Ovary (tissue), 3 donors: ENCODE results near the gene GRIA4.

Experiments used
- CTCF ChIP-seq, 3 donors: fragments of 450-650 bp in 2 of 3; fragments of 200-600 bp in 1 of 3; IDR thresholded peaks; one replicate each; pipeline versions ENCODE4 v1.5.1 to v1.8.0; 2016 to 2022; ENCODE audit warnings: antibody characterized with exemption in 3 of 3, mild to moderate bottlenecking in 1 of 3
- EP300 ChIP-seq: sonication (generic); formaldehyde crosslinking; IDR thresholded peaks from one replicate; pipeline ENCODE4 v1.6.1; 2017; ENCODE audit warnings: antibody characterized with exemption
- POLR2A ChIP-seq: fragments of 450-650 bp; IDR thresholded peaks from one replicate; pipeline ENCODE4 v1.6.1; 2017; ENCODE audit warnings: antibody characterized with exemption, mild to moderate bottlenecking, moderate library complexity
- donor health status: DM: no; HTN: no; CAD: no.

DNA sequence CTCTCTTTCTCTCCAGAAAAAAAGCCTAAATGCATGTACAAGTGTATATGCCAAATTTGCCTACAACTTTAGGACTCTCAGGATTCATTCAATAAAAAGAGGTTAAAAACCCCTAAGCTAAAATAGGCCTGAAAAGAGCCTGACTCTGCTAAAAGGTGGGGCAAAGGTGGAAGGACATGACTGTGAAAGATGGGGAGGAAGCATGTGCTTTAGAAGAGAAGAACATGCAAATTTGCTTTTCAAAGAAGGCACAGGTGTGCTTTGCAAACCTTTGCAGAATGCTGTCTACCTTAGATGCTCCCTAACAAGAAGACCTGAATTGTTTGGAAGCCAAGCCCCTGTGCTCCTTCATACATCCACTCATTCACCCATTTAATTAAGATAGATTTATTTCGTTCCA, 87.4 kb downstream of the GRIA4 start:
- TF ChIP-seq CTCF (IDR thresholded peaks at IDR 0.05) (no peak), EP300 (no peak), POLR2A (no peak)
